ENCODE measurements around the gene PCYOX1L.

Gene PCYOX1L

DNA sequence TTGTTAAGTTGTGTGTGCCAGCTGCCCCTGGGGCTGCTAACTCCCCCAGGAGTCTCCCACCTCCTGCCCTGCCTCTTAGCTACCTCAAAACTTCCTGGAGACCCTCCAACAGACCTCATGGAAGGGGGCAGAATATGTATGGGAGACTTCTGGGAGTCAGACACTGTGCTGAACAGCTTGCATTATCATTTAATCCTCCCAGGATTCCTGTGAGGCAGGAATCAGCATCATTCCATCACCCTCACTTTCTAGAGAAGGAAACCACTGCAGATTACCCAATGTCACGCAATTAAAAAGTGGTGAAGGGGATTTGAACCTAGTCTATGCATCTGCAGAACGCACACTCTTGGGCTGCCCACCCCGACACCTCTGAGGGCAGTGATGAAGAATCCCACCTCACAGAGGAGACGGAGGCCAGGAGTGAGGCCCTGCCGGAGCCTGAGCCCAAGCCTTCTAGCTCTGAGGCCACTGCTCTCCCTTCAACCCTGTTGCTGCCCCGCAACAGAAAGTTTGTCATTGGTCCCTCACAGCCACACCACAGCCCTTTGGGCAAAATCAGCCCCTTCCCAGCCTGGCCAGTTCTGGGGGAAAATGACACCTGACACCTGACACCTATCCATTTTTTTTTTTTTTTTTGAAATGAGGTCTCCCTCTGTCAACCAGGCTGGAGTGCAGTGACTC is 51.6 kb downstream of the PCYOX1L start:
- no peak for DNase-seq

DNA sequence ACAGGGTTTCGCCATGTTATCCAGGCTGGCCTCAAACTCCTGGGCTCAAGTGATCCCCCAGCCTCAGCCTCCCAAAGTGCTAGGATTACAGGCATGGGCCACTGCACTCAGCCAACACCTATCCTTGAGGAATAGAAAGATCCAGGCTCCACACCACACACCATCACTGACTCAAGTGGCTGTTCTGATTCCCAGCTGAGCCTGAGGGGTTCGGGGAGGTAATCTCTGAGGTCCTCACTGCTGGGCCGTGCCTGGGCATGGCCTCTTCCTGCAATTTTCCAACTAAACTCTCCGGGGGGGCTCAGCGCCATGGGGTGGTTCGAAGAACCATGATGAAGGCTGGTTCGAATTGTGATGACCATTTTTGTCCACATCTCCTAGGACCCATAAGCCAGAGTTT is 52.2 kb downstream of the PCYOX1L start:
- no peak for DNase-seq

DNA sequence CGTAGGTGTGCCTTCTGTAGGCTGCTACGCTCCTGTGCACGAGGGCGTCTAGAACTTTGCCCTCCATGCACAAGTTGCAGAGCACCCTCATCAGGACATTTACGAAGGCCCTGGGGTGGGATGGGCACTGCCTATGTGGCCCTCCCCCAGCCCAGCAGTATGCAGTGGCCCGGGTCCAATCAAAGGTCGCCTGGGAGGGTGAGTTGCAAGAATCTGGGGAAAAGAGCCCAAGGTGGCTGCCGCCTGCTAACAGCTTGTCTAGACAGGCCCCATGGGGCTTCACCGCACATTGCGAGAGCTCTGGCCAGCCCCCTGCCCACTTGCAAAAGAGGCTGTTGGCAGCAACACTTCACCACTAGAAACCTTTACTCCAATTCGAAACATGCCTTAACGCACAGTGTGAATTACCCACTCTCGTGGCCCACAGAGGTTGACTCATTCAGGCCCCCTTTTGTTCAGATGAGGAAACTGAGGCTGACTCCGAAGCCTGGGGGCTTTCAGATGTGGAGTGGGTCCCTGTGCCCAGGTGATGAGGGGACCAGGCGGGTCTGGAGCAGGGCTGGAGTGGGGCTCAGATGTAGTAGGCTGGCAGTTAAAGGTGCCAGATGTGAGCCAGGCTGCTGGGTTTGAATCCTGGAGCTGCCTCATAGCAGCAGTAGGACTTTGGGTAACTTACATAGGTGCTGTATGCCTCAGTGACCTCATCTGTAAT is 53.0 kb downstream of the PCYOX1L start:
- no peak for DNase-seq

DNA sequence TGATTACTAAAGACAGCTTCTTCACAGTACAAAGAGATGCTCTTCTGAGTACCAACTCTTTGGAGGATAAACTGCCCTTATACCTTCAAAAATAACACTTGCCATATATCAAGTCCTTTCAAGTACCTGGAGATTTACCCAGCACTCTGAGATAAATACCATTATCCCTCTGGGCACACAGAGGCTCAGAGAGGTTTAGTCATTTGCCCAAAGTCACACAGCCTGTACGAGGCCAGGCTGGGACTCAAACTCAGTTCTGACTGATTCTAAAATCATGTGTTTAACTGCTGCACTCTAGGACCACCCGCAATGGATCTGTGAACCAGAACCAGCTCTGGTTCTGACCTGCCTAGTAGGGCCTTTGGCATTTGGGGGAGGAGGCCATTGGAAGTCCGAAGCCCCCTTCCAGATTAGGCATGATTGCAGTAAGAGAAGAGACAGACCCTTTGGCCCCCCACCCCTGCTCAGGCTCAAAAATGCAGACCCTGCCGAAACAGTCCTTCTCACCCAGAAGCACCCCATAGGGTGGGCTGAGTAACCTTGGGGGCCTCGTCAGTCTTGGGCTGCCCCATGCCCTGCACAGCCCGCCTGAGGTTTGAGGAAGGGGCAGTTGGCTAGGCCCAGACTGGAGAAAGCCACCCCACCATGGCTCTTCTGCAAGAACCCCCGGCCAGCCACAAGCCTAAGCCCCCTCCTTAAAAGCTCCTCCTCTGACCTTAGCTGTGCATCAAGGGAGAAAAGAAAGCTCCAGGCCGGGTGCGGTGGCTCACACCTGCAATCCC is 54.1 kb downstream of the PCYOX1L start:
- no peak for DNase-seq

DNA sequence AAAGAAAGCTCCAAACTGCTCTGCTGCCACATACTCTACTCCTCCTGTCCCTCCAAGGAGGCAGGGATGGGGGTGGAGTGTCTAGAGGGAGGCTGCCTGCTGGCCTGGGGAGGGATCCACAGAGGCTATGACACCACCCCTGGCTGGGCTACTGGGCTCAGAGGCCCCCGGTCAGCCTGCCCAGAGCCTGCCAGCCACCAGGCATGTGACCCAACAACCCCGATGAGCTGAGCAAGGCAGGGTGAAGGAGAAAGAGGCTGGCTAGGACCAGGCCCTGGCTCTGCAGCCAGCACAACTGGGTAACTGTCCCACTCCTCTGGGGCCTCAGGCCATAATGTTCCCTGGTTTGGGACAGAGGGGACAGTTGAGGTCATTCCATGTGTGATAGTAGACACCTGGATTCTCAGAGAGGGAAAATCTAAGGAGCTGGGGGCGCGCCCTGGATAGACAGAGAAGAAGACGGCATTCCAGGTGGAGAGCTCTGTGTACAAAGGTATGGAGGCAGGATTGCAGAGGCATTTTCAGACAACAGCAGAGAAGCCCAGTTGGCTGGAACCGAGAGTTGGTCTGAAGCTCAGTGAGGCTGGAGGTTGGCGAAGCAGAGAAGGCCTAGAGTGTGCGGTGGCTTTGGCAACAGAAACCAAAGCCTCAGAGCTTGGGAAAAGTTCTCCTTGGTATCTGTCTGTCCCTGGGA is 55.1 kb downstream of the PCYOX1L start:
- no peak for DNase-seq

DNA sequence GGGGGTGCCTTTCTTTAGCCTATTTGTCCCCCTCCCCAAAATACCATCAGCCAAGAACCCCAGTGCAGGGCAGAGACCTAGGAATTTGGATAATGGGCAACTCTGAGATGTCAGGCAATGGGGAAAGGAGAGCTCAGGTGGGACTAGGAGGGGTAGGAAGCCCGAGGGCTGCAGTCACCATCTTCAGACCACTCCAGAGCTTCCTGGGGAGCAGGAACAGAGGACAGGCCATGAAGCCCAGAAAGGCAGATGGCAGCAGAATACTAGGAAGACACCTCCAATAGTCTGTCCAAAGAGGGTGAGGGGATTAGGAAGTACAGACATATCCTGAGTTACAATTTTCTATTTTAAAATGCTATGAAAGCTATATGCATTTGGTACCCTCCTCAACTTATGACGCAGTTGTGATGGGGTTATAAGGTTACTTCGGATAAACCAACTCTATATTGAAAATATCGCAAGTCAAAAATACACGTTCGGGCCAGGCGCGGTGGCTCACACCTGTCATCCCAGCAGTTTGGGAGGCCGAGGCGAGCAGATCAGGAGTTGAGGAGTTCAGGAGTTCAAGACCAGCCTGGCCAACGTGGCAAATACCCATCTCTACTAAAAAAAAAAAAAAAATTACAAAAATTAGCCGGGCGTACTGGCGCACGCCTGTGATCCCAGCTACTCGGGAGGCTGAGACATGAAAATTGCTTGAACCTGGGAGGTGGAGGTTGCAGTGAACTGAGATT is 55.8 kb downstream of the PCYOX1L start:
- DNase-seq, result no peak

DNA sequence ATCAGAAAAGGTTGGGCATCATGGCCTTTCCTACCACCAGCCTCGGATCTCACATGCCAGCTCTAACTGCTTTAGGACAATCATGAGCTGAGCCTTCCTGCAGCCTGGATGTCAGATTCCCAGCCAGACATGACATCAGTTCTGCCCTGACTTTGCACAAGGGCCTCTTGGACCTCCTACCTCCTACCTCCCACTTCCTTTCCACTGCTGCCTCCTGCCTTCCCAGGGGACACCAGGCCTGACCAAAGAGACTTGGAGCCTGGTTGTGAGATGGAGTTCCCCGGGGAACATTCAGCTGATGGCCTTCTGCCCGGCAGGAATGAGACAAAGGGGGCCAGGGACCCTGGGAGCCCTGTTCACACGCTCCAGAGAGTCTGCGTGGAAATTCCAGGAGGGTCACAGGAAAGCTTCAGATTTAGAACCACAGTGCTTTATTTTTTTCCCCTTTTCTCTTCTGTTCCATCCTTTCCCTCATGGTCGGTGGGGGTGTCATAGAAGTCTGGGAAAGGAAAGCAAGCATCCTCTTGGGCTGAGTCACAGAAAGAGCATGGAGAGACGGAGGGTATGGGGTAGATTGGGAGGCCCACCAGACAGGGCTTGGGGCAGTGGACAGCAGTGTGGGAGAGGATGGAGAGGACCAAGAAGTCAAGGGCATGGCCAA is 56.7 kb downstream of the PCYOX1L start:
- no peak for DNase-seq

DNA sequence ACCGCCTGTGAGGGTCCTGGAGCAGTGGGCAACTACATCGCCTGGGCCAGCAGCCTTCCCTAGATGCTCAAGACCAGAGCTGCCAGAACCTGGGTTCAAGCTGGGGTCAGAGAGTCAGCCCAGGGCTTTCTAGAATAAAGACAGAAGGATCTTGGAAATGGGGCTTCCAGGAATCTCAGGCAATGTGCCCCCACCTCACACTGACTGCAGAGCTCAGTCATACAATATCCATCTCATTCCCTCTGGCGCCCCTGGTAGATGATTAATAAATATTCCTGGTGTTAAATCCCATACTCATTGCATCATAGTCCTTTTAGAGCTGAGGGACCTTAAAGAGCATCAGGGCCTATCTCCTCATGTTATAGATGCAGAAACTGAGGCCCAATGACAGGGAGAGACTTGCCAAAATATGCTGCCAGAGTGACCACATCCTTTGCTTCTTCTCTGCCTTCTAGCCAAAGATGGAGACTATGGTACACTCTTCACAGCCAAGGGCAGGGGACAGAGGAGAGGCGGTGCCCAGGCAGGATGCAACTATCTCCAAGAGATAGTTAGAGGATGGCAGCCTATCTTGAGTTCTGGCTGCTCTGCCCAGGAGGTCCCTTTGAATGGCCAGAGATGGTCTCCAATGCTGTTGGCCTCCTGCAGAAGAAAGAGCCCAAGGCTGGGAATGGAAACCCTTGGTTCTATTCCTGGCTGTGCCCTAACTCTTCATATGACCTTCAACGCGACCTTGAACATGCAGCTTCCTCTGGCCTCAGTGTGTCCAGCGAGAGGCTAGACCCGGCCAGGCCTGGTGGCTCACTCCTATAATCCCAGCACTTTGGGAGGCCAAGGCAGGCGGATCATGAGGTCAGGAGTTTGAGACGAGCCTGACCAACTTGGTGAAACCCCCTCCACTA is 57.5 kb downstream of the PCYOX1L start:
- DNase-seq, result no peak

DNA sequence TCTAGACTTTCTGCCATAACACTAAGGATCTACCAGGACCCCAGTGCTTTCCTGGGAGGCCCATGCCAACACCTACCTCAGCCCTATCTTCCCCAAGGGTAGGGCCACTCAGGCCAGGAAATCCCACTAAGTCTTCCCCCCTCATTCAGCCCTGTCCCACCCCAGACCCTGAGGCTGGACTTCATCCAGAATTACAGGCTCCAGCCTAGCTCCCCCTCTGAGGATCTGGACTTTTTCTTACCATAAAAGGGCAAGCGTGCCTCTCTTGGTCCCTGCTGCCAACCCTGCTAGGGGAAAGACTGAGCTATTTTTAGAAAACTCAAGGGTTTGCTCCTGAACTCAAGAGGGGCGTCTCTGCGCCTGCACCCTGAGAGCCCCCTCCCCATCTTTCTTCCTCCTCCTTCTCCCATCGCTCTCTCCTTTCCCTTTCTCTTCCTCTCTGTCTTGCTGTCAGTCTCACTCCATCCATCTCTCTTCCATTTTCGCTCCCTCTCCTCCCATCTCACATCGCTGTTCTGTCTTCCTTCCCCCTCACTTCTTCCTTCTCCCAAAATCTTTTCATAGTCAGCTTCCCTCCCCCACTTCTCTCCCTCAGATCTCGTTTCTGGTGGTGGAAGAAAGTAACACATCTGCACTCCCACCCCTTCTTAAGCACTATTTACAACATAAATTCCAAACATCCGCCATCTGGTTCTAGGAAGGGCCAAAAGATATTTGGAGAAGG is 59.3 kb downstream of the PCYOX1L start:
- no peak for DNase-seq

DNA sequence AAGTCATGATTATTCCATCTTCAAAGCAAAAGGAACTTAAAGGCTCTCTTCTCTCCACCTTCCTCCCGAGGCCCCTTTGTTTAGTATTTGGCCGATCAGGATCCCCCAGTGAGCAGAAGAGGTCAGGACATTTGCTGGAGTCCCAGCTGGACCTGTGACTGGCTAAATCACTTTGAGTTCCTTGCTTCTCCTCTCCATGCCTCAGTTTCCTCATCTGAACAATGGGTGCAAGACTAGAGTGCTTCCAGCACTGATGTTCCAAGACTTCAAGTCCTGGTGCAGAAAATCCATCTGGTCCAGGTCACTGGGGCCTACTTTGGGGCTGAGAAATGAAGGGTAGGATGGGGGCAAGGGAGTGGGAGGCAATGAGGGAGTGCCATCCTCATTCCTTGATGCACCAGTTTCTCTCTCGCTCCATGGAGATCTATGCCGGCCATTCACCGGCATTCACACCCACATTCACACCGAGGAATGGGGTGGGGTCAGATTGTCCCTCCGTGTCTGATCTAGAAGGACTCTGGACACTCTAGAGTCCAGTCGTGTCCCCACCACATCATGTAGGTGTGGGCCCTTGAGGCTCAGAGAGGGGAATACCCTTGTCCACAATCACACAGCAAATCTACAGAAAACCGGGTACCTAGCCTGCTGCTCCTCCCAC is 60.0 kb downstream of the PCYOX1L start:
- no peak for DNase-seq

DNA sequence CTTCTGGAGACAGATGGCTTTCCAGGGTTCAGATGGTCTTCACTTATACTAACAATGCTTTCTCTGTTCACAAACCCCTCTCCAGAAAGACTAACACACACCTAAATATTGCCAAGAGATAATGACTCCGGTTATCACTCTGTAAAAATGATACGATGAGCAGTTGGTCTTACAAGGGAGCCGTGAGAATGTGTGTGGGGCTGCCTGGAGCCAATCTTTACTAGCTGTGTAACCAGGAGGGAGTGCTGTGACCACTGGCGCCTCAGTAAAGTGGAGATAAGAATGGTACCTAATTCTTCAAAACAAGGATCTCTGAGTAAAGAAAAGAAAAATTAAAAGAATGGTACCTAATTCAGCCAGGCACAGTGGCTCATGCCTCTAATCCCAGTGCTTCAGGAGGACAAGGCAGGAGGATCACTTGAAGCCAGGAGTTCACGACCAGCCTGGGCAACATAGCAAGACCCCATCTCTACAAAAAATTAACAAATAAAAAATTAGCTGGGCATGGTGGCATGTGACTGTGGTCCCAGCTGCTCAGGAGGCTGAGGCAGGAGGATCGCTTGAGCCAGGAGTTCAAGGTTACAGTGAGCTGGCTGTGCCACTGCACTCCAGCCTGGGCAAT is 61.2 kb downstream of the PCYOX1L start:
- DNase-seq, result no peak

All from suppressor macrophage (primary cell).